ENCODE results near the gene TC2N. TPM values are rescaled to one million over a fixed set of nuclear protein-coding genes. Genes with fewer than 3 reads are reported as not detected.

TC2N gene
- total RNA-seq, 2 donors from 2014 or later: 17.3 to 19.5 TPM

GRCh38 chr14:91778217-91778616 lies 89.1 kb downstream of the TC2N start:
- Histone ChIP-seq H3K4me1 (ENCODE audit: control insufficient read depth, insufficient read depth, low read length) (no peaks in the 10 kb centered on the region), H3K36me3 (ENCODE audit: control insufficient read depth, insufficient read depth, low read length) (no peaks in the 10 kb centered on the region), H3K9ac (ENCODE audit: extremely low read depth, low read length, poor library complexity, severe bottlenecking) (no peak overlapping the region), H3K27me3 (ENCODE audit: control insufficient read depth, insufficient read depth, low read length, poor library complexity, severe bottlenecking) (no peaks in the 10 kb centered on the region), H3K4me3 (ENCODE audit: low read length) (no peak overlapping the region), H3K9me3 (ENCODE audit: control insufficient read depth, low read length) (no peaks in the 10 kb centered on the region), H3K27ac (ENCODE audit: low read depth, low read length) (no peak overlapping the region)
- no peaks in the 10 kb centered on the region for H3K36me3 Mint-ChIP-seq (ENCODE audit: low read depth)
- DNase-seq: no peak
- H3K4me3 Mint-ChIP-seq: no peak overlapping the region
- peaks cover 9% of the 10 kb centered on the region for H3K4me1 Mint-ChIP-seq
- no peak for TF ChIP-seq CTCF (conservative IDR thresholded peaks at IDR 0.05)
- 100% methylated on average over 2 of the region's 2 CpGs for WGBS, 2 experiments (ENCODE audit: insufficient coverage in 1 of 2, insufficient read length in 1 of 2)
- H3K27me3 Mint-ChIP-seq (ENCODE audit: insufficient read depth): no peaks in the 10 kb centered on the region
- no peaks in the 10 kb centered on the region for H3K9me3 Mint-ChIP-seq
- H3K27ac Mint-ChIP-seq: no peak overlapping the region

- no peaks in the 10 kb centered on the region for H3K36me3 Mint-ChIP-seq (ENCODE audit: low read depth)
Measured at GRCh38 chr14:91774140-91775096, 92.9 kb downstream of the TC2N start.

GRCh38 chr14:91770185-91770584 lies 97.2 kb downstream of the TC2N start:
- H3K4me3 Mint-ChIP-seq: no peak overlapping the region
- 91% methylated on average over 2 of the region's 2 CpGs; no CpG with 5 or more reads in 1 of the 2 experiments for WGBS, 2 experiments (ENCODE audit: insufficient coverage in 1 of 2, insufficient read length in 1 of 2)

More at GRCh38 chr14:91774140-91775096, 92.9 kb downstream of the TC2N start:
- Mint-ChIP-seq H3K27me3 (ENCODE audit: insufficient read depth) (no peaks in the 10 kb centered on the region), H3K4me1 (peaks cover 11% of the 10 kb centered on the region), H3K27ac (no peak overlapping the region), H3K4me3 (no peak overlapping the region), H3K9me3 (no peaks in the 10 kb centered on the region)
- Histone ChIP-seq H3K9ac (ENCODE audit: extremely low read depth, low read length, poor library complexity, severe bottlenecking) (no peak overlapping the region), H3K9me3 (ENCODE audit: control insufficient read depth, low read length) (no peaks in the 10 kb centered on the region), H3K4me3 (ENCODE audit: low read length) (no peak overlapping the region), H3K4me1 (ENCODE audit: control insufficient read depth, insufficient read depth, low read length) (no peaks in the 10 kb centered on the region), H3K36me3 (ENCODE audit: control insufficient read depth, insufficient read depth, low read length) (no peaks in the 10 kb centered on the region), H3K27me3 (ENCODE audit: control insufficient read depth, insufficient read depth, low read length, poor library complexity, severe bottlenecking) (no peaks in the 10 kb centered on the region), H3K27ac (ENCODE audit: low read depth, low read length) (no peak overlapping the region)
- WGBS, 2 experiments (ENCODE audit: insufficient coverage in 1 of 2, insufficient read length in 1 of 2): 83 to 91% methylated on average over 2 to 5 of the region's 5 CpGs
- TF ChIP-seq CTCF (conservative IDR thresholded peaks at IDR 0.05): no peak
- DNase-seq: no peak

More at GRCh38 chr14:91770185-91770584, 97.2 kb downstream of the TC2N start:
- no peak for TF ChIP-seq CTCF (conservative IDR thresholded peaks at IDR 0.05)
- Histone ChIP-seq H3K9ac (ENCODE audit: extremely low read depth, low read length, poor library complexity, severe bottlenecking) (no peak overlapping the region), H3K36me3 (ENCODE audit: control insufficient read depth, insufficient read depth, low read length) (no peaks in the 10 kb centered on the region), H3K9me3 (ENCODE audit: control insufficient read depth, low read length) (no peaks in the 10 kb centered on the region), H3K4me1 (ENCODE audit: control insufficient read depth, insufficient read depth, low read length) (no peaks in the 10 kb centered on the region), H3K27me3 (ENCODE audit: control insufficient read depth, insufficient read depth, low read length, poor library complexity, severe bottlenecking) (no peaks in the 10 kb centered on the region), H3K4me3 (ENCODE audit: low read length) (no peak overlapping the region), H3K27ac (ENCODE audit: low read depth, low read length) (no peak overlapping the region)
- no peaks in the 10 kb centered on the region for H3K9me3 Mint-ChIP-seq
- H3K4me1 Mint-ChIP-seq: peaks cover 11% of the 10 kb centered on the region
- no peaks in the 10 kb centered on the region for H3K27me3 Mint-ChIP-seq (ENCODE audit: insufficient read depth)
- DNase-seq: no peak
- no peak overlapping the region for H3K27ac Mint-ChIP-seq
- H3K36me3 Mint-ChIP-seq (ENCODE audit: low read depth): no peaks in the 10 kb centered on the region

Measured in endodermal cell (in vitro differentiated cells).